Heart right ventricle (tissue), 16 donors: ENCODE results near the gene ZBTB5. TPM values are rescaled to one million over a fixed set of nuclear protein-coding genes. Genes with fewer than 3 reads are reported as not detected.
"Not testable (repeated sequence)": the region's sequence is repeated elsewhere in the genome, so short reads cannot be mapped to it uniquely, and the experiment has no call there.

ENCODE experiments used
- ATAC-seq, 8 donors: fragments of 200-7000 bp; cut with Tn5 transposase; one replicate each; pipeline ENCODE4 v1.9.1; 2020; ENCODE audit warnings: mild to moderate bottlenecking in 8 of 8, moderate library complexity in 8 of 8, moderate number of reproducible peaks in 1 of 8
- DNase-seq, 2 donors: peaks; one replicate each; pipeline ENCODE4 v3.0.0-alpha.2; 2020
- H3K27ac ChIP-seq, 10 donors: fragments of 200-600 bp; sonication (generic) in 2 of 10; one replicate each; pipeline versions ENCODE4 v1.5.0 to v1.8.0; 2020 to 2022; ENCODE audit warnings: mild to moderate bottlenecking in 3 of 10
- H3K27me3 ChIP-seq, 7 donors: fragments of 200-600 bp; one replicate each; pipeline ENCODE4 v1.8.0; 2021 to 2022; ENCODE audit warnings: mild to moderate bottlenecking in 2 of 7
- H3K36me3 ChIP-seq, 9 donors: fragments of 200-600 bp; sonication (generic) in 1 of 9; one replicate each; pipeline versions ENCODE4 v1.5.0 to v1.8.0; 2020 to 2022; ENCODE audit warnings: mild to moderate bottlenecking in 2 of 9
- H3K4me1 ChIP-seq, 9 donors: fragments of 200-600 bp; sonication (generic) in 1 of 9; one replicate each; pipeline versions ENCODE4 v1.5.0 to v1.8.0; 2020 to 2022; ENCODE audit warnings: mild to moderate bottlenecking in 4 of 9
- H3K4me3 ChIP-seq, 10 donors: fragments of 200-600 bp; sonication (generic) in 2 of 10; one replicate each; pipeline versions ENCODE4 v1.5.0 to v1.8.0; 2020 to 2022; ENCODE audit warnings: mild to moderate bottlenecking in 7 of 10, moderate library complexity in 2 of 10
- H3K9me3 ChIP-seq, 11 donors: fragments of 200-600 bp in 10 of 11; sonication (generic) in 2 of 11; one replicate each; pipeline versions ENCODE4 v1.5.0 to v1.8.0; 2013 to 2022; ENCODE audit warnings: mild to moderate bottlenecking in 2 of 11, control low read depth in 1 of 11, moderate library complexity in 1 of 11
- WGBS, 2 donors: extraction: QIAGEN DNeasy Blood & Tissue Kit; methylation state at CpG; one replicate each; pipeline ENCODE4 v1.1.7; 2013; ENCODE audit warnings: inconsistent platforms in 1 of 2; 5-methylcytosine and 5-hydroxymethylcytosine counted together
- intact Hi-C, 10 donors: fragments of 100-400 bp; cut with DNase I; formaldehyde crosslinking; loops; one replicate each; pipeline versions ENCODE4 v1.11.1 to v1.14.2; 2022
- polyA plus RNA-seq, 2 donors: library from polyadenylated mRNA; stranded (reverse); fragments of 200-250 nt; gene quantifications; one replicate each; pipeline ENCODE4 v1.2.3, GENCODE V29; 2013
- total RNA-seq, 10 donors: library from RNA; stranded (reverse); fragmentation: NEBNext Ultra II Directional in 3 of 10; extraction: Animal tissue kit (Norgen Biotek cat#: 25700) in 3 of 10; gene quantifications; one replicate each; pipeline versions ENCODE4 v1.2.1 to v1.2.4, GENCODE V29; 2021 to 2023
- TF ChIP-seq, protein P1 (sequence below), 9 donors: fragments of 200-600 bp; sonication (generic) in 2 of 9; IDR thresholded peaks; one replicate each; pipeline versions ENCODE4 v1.5.0 to v1.8.0; 2021 to 2022; ENCODE audit warnings: antibody characterized with exemption in 9 of 9, mild to moderate bottlenecking in 5 of 9, moderate library complexity in 1 of 9
- donor health status: Arrhythmogenic right ventricular cardiomyopathy.
- donor health status: ischemic (EF 13 %, LVEDD 7.1; RV severe dilation, severe dysfunction).
- donor health status: healthy with polysubstance abuse.
- donor health status: DM: no; HTN: yes; CAD: no.
- donor health status: DM: no; HTN: no; CAD: no.
- donor health status: ischemic (EF 25% LVEDD 6.9; RV normal size, moderate dysfunction).
- donor health status: ischemic (EF 25% LVEDD 5.7; RV mildly dilated, moderate dysfunction).
- donor health status: healthy.
- donor health status: DM: yes; HTN: yes; CAD: no.
- donor health status: Ischemic cardiomyopathy.
- donor health status: ischemic (EF 35%, LVEDD 5.7; RV mildly dilated, moderate dysfunction).
- donor health status: nonischemic (EF 11% LVEDD 7.7; RV severe dilation, severe dysfunction).
- donor health status: DM: yes; HTN: yes; CAD: no.
- donor health status: PGD.
- donor health status: ischemic (EF 29% LVEDD 5.4; RV normal size, mild dysfunction).
- donor health status: nonischemic (EF 23%, LVEDD 6.1; RV moderate dilation, normal function).

Gene ZBTB5
- total and polyA plus RNA-seq, 12 donors = 2.1 to 7.5 (median 6.3) TPM

DNA sequence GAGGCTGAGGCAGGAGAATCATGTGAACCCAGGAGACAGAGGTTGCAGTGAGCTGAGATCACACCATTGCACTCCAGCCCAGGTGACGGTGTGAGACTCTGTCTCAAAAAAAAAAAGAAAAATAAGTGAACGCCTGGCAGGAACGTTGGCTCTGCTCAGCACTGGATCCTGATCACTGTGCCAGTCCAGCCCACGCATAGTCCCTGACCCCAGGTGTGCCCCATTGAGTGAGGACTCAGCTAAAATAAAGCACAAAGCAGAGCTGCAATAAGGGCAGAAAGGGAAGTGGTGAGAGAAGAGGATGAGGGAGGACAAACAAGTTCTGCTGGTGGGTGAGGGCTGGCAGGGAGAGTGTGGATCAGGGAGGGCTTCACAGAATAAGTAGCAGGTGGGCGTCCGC, 38.4 kb downstream of the ZBTB5 start:
- ATAC-seq (no peak), DNase-seq (no peak)
- 88 to 96% methylated on average over 6 of the region's 6 CpGs for WGBS, 2 donors
- no peaks in the 10 kb centered on the region for H3K9me3 ChIP-seq
- H3K4me3 ChIP-seq = no peak overlapping the region
- H3K4me1 ChIP-seq = peaks cover 12 to 31% (median 28%) of the 10 kb centered on the region in 9 donors
- H3K27me3 ChIP-seq = no peaks in the 10 kb centered on the region
- intact Hi-C loops = loop anchor here in 1 of 10 donors (5.0 kb wide), 1 partner anchor 35 kb away; no protein-coding TSS in a partner anchor
- peaks cover 0 to 71% (median 37%) of the 10 kb centered on the region in 9 donors for H3K36me3 ChIP-seq
- H3K27ac ChIP-seq = no peak overlapping the region
- TF ChIP-seq, protein P1, sequence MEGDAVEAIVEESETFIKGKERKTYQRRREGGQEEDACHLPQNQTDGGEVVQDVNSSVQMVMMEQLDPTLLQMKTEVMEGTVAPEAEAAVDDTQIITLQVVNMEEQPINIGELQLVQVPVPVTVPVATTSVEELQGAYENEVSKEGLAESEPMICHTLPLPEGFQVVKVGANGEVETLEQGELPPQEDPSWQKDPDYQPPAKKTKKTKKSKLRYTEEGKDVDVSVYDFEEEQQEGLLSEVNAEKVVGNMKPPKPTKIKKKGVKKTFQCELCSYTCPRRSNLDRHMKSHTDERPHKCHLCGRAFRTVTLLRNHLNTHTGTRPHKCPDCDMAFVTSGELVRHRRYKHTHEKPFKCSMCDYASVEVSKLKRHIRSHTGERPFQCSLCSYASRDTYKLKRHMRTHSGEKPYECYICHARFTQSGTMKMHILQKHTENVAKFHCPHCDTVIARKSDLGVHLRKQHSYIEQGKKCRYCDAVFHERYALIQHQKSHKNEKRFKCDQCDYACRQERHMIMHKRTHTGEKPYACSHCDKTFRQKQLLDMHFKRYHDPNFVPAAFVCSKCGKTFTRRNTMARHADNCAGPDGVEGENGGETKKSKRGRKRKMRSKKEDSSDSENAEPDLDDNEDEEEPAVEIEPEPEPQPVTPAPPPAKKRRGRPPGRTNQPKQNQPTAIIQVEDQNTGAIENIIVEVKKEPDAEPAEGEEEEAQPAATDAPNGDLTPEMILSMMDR (IDR thresholded peaks at IDR 0.05) = no peak

DNA sequence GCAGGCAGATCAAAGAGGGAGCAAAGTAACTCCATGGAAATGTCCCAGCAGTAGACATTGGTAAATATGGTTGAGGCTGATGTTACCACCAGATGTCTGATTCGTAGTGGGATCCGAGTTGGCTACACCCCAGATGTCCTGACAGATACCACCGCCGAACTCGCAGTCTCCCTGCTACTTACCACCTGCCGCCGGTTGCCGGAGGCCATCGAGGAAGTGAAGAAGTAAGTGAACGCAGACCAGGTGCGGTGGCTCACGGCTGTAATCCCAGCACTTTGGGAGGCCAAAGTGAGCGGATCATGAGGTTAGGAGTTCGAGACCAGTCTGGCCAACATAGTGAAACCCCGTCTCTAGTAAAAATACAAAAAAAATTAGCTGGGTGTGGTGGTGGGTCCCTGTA, 38.8 kb downstream of the ZBTB5 start:
- not testable (repeated sequence) for H3K4me3 ChIP-seq, DNase-seq, H3K9me3 ChIP-seq, H3K27me3 ChIP-seq, H3K27ac ChIP-seq, ATAC-seq
- H3K4me1 ChIP-seq = peaks cover 14 to 34% (median 30%) of the 10 kb centered on the region in 9 donors
- peaks cover 0 to 66% (median 36%) of the 10 kb centered on the region in 9 donors for H3K36me3 ChIP-seq
- 96% methylated on average over 15 of the region's 15 CpGs for WGBS, 2 donors
- intact Hi-C loops = loop anchor here in 1 of 10 donors (5.0 kb wide), 1 partner anchor 36 kb away; no protein-coding TSS in a partner anchor

DNA sequence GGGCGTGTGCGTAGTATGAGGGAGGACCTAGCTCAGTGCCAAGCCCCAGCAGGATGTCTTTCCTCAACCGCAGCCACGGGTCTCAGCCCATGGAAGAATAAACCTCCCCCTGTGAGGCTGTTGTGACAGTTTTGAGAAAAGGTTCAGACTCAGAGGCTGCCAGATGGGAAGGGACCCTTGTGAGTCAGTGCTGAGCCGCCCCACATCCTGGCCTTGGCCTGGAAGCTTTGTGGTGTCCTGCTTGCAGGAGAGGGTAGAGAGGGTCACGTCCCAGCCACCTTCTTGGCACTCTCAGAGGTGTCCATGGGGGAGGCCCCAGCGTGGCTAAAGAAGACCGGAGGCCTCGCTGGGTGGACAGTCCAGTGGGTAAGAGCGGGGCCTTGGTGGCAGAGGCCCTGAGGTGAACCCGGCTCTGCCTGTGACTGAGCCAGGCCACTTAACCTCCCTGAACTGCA, 39.9 kb downstream of the ZBTB5 start:
- Histone ChIP-seq H3K27me3 (no peaks in the 10 kb centered on the region), H3K36me3 (peaks cover 0 to 55% (median 29%) of the 10 kb centered on the region in 9 donors), H3K4me1 (peaks cover 14 to 34% (median 30%) of the 10 kb centered on the region in 9 donors), H3K9me3 (no peaks in the 10 kb centered on the region), H3K4me3 (no peak overlapping the region), H3K27ac (peak overlapping the region in 1 of 10 donors; percentile 10)
- no peak for DNase-seq
- 80 to 87% methylated on average over 11 of the region's 11 CpGs for WGBS, 2 donors
- intact Hi-C loops = loop anchor here in 1 of 10 donors (5.0 kb wide), 1 partner anchor 37 kb away; no protein-coding TSS in a partner anchor
- TF ChIP-seq, protein P1 (IDR thresholded peaks at IDR 0.05) = no peak
- no peak for ATAC-seq

DNA sequence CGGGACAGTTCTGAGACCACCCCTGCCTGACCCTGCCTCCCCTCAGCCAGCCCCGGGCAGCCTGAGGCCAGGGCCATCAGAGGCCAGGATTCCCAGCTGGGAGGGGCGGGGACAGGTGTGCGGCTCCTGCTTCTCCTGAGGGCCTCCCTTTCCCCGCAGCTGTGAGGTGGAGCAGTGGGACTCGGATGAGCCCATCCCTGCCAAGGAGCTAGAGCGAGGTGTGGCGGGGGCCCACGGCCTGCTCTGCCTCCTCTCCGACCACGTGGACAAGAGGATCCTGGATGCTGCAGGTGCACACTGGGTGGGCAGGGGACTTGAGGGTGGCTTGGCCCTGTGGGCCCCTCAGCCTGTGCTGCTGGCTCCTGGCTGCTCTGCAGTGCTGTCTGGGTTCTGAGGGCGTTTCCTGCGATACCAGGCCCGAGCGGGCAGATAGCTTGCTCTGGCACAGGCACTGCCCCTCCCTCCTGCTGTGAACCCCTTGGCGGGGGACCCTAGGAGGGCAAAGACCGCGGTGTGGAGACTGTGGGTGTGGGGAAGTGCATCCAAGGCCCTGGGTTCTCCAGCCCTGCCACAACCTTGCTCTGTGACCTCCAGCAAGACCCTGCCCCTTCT, 40.5 kb downstream of the ZBTB5 start:
- 85 to 87% methylated on average over 18 of the region's 18 CpGs for WGBS, 2 donors
- intact Hi-C loops = loop anchor here in 3 of 10 donors (5.0 kb wide), 2 partner anchors 38 to 43 kb away; partner anchors contain the start of gene ZBTB5 (in 2 of the 3)
- TF ChIP-seq, protein P1 (IDR thresholded peaks at IDR 0.05) = no peak
- H3K27me3 ChIP-seq = no peaks in the 10 kb centered on the region
- H3K27ac ChIP-seq = peak overlapping the region in 1 of 10 donors; percentile 10
- H3K4me3 ChIP-seq = no peak overlapping the region
- peaks cover 0 to 50% (median 29%) of the 10 kb centered on the region in 9 donors for H3K36me3 ChIP-seq
- no peak for ATAC-seq
- peaks cover 14 to 34% (median 30%) of the 10 kb centered on the region in 9 donors for H3K4me1 ChIP-seq
- no peak for DNase-seq
- no peaks in the 10 kb centered on the region for H3K9me3 ChIP-seq
